ENCODE measurements around the gene NCK2. TPM values are rescaled to one million over a fixed set of nuclear protein-coding genes. Genes with fewer than 3 reads are reported as not detected.

Gene NCK2
- total RNA-seq: 45.9 TPM

DNA sequence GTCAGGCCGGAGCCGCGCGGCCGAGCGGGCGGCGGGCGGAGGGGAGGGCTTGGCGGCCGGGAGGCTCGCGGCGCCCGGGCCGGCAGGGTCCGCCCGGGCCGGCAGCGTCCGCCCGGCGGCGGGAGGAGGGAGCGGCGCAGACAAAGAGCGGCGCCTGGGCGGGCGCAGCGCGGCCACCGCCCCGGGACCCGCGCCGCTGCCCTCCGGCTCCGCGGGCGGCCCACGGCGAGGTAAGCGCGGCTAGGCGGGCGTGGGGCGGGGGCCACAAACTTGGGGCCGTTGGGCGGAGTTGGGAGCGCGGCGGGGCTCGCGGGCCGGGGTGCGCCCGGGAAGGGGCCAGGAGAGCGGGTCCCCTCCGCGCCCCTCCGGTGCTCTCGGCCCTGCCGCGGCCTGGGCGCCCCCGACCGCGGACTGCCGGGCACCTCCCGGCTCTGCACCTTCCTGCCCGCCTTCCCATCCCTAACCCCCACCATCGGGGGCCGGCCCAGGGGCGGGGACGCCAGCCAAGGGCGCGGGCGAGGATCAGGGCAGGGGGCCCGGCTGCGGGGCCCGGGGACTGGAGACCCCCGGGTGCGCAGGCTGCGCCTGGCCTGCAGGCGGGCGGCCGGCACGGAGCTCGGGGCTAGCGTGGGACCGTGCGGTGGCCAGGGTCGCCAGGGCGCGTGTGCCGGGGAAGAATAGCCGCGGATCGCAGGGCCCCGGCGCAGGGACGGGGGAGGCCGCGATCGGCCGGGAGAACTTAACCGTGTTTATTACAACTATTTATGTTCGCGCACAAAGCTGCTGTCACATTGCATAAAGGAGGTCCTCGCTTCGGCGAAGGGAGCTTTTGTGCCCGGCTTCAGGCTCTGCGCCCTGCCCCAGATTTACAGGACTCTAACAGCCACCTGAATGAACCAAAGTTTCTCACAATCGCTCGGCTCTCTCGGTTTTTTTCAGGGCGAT is at the start of gene NCK2:
Gene NCK2, plus strand, starts transcription at position 4 of the 945 bp plus-strand sequence. CDS start 110,152 bp downstream, outside the sequence.
- intact Hi-C loops (cut with DNase I): no loop called here
- Histone ChIP-seq H3K27me3 (no peaks in the 10 kb centered on the region), H3K36me3 (no peaks in the 10 kb centered on the region), H3K27ac (peak within 1 kb of the TSS; percentile 96), H3K4me1 (peaks cover 54% of the 10 kb centered on the region), H3K9me3 (no peaks in the 10 kb centered on the region), H3K4me3 (peak within 1 kb of the TSS; percentile 76 to 88)
- no peak for DNase-seq (ENCODE audit: extremely low spot score in 2 of 2)
- TF ChIP-seq POLR2AphosphoS5 (IDR thresholded peaks at IDR 0.05; ENCODE audit: insufficient read depth in 1 of 2, low read depth in 1 of 2) (no peak), POLR2A (IDR thresholded peaks at IDR 0.05) (no peak)
- TF ChIP-seq, protein P1, sequence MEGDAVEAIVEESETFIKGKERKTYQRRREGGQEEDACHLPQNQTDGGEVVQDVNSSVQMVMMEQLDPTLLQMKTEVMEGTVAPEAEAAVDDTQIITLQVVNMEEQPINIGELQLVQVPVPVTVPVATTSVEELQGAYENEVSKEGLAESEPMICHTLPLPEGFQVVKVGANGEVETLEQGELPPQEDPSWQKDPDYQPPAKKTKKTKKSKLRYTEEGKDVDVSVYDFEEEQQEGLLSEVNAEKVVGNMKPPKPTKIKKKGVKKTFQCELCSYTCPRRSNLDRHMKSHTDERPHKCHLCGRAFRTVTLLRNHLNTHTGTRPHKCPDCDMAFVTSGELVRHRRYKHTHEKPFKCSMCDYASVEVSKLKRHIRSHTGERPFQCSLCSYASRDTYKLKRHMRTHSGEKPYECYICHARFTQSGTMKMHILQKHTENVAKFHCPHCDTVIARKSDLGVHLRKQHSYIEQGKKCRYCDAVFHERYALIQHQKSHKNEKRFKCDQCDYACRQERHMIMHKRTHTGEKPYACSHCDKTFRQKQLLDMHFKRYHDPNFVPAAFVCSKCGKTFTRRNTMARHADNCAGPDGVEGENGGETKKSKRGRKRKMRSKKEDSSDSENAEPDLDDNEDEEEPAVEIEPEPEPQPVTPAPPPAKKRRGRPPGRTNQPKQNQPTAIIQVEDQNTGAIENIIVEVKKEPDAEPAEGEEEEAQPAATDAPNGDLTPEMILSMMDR (IDR thresholded peaks at IDR 0.05): no peak

DNA sequence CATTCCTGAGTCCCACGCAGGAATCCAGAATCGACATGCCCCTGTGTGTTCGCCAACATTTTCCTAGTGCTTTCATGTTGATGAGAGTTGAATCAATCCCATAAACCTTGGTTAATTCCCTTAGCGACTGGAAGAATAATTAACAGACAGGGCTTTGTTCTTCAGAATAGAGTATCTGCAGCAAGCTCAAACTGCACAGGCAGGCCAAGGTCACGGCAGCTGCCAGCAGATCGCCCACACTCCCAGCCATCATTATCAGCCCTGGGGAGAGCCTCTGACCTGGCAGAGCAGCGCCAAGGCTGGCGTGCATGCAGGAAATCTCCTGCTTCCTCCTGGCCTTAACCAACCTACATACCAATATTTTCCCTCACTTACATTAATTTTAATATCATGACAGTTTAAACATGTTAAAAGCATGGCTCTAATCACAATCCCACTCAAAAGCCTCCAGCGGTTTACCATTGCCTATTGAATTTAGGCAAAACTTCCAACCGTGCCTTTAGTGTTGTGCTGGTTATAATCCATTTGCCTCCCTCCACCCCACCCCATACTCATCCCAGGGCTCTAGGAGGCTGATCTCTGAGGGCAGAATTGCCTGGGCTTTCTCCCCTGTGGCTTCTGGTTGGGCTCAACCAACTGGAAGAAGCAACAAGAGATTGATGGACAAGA is 46.8 kb upstream of the NCK2 start:
- TF ChIP-seq, protein P1 (IDR thresholded peaks at IDR 0.05): no peak
- TF ChIP-seq POLR2A (IDR thresholded peaks at IDR 0.05) (no peak), POLR2AphosphoS5 (IDR thresholded peaks at IDR 0.05; ENCODE audit: insufficient read depth in 1 of 2, low read depth in 1 of 2) (no peak)
- peak in 1 of 2 donors; percentile 47 for DNase-seq (ENCODE audit: extremely low spot score in 2 of 2)
- Histone ChIP-seq H3K27me3 (no peaks in the 10 kb centered on the region), H3K27ac (no peak overlapping the region), H3K4me1 (no peaks in the 10 kb centered on the region), H3K4me3 (no peak overlapping the region), H3K36me3 (no peaks in the 10 kb centered on the region), H3K9me3 (no peaks in the 10 kb centered on the region)
- intact Hi-C loops (cut with DNase I): no loop called here

DNA sequence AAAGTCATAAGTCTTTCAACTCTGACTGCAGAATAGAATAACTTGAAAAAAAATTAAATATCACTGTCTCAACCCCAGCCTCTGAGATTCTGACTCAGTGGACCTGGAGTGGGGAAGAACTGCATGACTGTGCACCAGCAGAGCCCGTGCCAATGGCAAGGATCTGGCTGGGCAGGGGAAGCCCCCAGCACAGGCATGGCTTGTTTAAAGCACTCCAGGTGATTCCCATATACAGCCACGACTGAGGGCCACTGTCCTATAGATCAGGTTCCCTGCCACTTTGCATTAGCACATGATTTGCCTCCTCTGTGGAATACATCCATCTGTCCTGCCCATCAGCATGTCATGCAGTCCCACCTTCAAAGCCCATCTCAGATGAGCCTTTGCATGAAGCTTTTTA is 45.9 kb upstream of the NCK2 start:
- intact Hi-C loops (cut with DNase I): no loop called here
- Histone ChIP-seq H3K36me3 (no peaks in the 10 kb centered on the region), H3K27ac (no peak overlapping the region), H3K27me3 (no peaks in the 10 kb centered on the region), H3K4me3 (no peak overlapping the region), H3K9me3 (no peaks in the 10 kb centered on the region), H3K4me1 (no peaks in the 10 kb centered on the region)
- DNase-seq (ENCODE audit: extremely low spot score in 2 of 2): peak in 1 of 2 donors; percentile 47
- TF ChIP-seq, protein P1 (IDR thresholded peaks at IDR 0.05): no peak
- no peak for TF ChIP-seq POLR2A (IDR thresholded peaks at IDR 0.05)
- TF ChIP-seq POLR2AphosphoS5 (IDR thresholded peaks at IDR 0.05; ENCODE audit: insufficient read depth in 1 of 2, low read depth in 1 of 2): no peak

DNA sequence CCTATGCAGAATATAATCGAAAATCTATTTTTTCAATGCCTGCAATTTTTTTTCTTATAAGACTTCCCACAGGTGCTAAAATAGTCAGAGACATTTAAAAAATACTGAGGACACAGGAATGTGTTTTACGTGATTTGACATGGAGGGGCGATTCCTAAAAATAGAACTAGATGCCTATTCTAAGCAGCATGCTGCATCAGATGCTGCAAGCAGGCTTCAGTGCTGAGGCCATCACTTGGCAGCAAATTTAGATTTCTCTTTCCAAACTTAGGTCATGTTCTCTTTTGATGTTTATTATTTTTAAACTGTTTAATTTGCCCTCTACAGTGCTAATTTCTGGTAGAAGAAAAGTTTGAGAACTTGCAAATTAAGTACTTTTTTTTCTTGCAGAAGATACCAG is 43.7 kb upstream of the NCK2 start:
- H3K4me1 ChIP-seq: no peaks in the 10 kb centered on the region
- no peak for DNase-seq (ENCODE audit: extremely low spot score in 2 of 2)
- no peaks in the 10 kb centered on the region for H3K36me3 ChIP-seq
- TF ChIP-seq POLR2AphosphoS5 (IDR thresholded peaks at IDR 0.05; ENCODE audit: insufficient read depth in 1 of 2, low read depth in 1 of 2) (no peak), POLR2A (IDR thresholded peaks at IDR 0.05) (no peak)
- no peak overlapping the region for H3K27ac ChIP-seq
- no peaks in the 10 kb centered on the region for H3K27me3 ChIP-seq
- no peak overlapping the region for H3K4me3 ChIP-seq
- H3K9me3 ChIP-seq: no peaks in the 10 kb centered on the region
- intact Hi-C loops (cut with DNase I): no loop called here

DNA sequence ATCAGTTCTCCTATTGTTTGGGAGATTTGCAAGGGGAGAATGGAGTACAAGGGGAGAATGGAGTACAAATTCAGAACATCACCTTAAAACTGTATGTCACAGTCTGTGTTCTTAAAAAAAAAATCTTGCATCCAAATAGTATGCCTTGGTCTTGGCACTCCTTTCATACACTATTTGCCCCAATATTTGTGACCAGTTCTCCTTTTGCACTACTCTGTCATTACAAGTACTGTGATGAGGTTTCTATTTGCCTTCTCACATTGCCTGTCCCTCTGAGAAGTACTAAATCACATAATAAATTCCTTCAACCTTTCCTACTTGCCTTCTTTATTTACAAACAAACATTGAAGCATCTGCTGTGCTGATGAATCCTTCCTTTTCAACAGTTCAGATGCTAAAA is 36.0 kb upstream of the NCK2 start:
- DNase-seq (ENCODE audit: extremely low spot score in 2 of 2): no peak
- Histone ChIP-seq H3K27me3 (no peaks in the 10 kb centered on the region), H3K4me3 (no peak overlapping the region), H3K36me3 (no peaks in the 10 kb centered on the region), H3K4me1 (no peaks in the 10 kb centered on the region), H3K27ac (no peak overlapping the region), H3K9me3 (no peaks in the 10 kb centered on the region)
- intact Hi-C loops (cut with DNase I): no loop called here
- TF ChIP-seq POLR2AphosphoS5 (IDR thresholded peaks at IDR 0.05; ENCODE audit: insufficient read depth in 1 of 2, low read depth in 1 of 2) (no peak), POLR2A (IDR thresholded peaks at IDR 0.05) (no peak)
- TF ChIP-seq, protein P1 (IDR thresholded peaks at IDR 0.05): no peak

Measured in vagina (tissue), 2 donors.